NCI-H226 (cell line): Measurements from ENCODE around the gene ATF4.
A peak's percentile ranks its signal among the peaks of the same experiment; 100 is the strongest.

Experiments used
- DNase-seq: peaks from one replicate; pipeline ENCODE4 v3.0.0-alpha.2; 2015

The ATF4 gene

DNA sequence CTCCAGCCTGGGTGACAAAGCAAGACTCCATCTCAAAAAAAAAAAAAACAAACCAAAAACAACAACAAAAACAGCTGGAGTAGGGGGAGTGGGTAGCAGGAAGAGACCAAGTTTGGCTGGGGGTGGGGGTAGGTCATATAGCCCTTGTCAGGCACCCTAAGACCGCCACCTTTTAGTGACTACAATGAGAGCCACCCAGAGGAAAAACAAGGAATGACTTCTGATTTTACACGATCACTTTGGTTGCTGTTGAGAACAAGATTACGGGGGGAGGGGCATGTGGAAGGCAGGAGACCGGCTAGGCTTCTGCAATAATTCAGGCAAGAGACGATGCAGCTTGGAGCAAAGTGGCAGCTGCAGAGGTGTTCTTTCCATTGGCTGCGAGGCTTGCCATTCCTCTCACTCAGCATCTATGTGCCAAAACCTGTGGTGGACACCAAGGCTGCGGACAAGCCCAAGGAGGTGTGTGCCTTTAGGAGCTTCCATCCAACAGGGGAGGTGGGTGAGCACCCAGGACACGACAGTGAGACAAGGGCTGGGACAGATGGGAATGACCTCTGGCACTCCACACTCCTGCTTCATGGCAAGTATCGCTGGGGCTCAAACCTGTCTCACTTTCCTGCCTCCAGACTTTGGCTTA, 10.4 kb downstream of the ATF4 start:
- no peak for DNase-seq

DNA sequence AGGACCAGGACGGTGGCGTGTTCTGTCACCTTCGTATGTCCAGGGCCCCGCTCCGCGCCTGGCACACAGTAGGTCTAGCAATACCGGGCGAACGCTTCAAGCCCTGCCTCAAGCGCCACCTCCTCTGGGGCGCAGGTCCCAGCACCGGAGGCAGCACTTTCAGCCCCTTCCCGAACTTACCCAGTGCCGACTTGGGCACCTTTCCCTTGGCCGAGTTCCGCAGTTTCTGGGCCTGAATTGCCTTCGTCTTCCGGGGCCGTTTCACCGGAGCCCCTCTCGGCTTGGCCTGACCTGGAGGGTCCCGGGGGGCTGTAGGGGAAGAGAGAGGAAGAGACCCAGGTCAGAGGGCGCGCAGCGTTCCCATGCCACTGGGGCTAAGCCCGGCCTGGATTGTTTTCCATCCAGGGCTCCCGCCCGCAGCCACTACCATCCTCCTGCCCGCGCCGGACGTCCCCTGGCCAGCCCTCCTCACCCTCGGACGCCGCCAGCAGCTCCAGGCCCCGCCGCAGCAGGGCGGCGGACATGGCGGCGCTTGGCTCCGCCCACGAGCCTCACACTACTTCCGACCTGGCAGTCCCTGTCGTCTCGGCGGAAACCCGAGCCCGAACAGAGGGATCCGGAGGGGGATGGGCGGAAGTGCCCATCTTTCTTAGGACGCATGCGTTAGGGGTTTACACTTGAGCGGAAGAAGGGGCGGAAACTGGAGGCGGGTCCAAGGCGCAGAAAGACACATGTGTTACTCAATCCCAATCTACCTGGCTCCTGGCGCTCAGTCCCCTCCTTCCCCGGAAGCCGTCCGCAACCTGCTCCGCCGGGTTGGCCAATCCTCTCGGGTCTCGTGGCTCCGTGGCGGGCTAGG, 12.1 kb downstream of the ATF4 start, which contains the start of gene RPS19BP1:
TSS of gene RPS19BP1 (minus strand) at position 534 of the 859 bp plus-strand sequence. CDS start at position 524, 10 bp downstream.
- DNase-seq: peak; percentile 91

DNA sequence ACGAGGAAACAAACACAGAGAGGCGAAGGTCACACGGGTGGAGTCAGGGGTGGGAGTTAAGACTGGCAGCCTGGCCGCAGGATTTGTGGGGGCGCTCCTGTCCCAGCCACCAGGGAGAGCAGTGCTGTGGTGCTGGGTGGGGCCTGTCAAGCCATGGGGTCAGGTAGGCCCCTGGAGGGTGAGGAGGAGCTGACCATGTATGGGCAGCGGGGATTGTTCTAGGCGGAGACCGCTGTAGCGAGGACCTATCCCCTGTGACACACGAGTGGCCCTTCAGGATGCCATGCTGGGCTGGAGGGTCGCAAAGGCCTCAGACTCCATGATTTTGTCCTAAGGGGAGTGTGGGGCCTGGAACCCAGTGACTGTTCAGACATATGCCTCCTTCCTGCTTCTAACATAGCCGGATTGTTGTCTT, 13.7 kb downstream of the ATF4 start:
- no peak for DNase-seq

DNA sequence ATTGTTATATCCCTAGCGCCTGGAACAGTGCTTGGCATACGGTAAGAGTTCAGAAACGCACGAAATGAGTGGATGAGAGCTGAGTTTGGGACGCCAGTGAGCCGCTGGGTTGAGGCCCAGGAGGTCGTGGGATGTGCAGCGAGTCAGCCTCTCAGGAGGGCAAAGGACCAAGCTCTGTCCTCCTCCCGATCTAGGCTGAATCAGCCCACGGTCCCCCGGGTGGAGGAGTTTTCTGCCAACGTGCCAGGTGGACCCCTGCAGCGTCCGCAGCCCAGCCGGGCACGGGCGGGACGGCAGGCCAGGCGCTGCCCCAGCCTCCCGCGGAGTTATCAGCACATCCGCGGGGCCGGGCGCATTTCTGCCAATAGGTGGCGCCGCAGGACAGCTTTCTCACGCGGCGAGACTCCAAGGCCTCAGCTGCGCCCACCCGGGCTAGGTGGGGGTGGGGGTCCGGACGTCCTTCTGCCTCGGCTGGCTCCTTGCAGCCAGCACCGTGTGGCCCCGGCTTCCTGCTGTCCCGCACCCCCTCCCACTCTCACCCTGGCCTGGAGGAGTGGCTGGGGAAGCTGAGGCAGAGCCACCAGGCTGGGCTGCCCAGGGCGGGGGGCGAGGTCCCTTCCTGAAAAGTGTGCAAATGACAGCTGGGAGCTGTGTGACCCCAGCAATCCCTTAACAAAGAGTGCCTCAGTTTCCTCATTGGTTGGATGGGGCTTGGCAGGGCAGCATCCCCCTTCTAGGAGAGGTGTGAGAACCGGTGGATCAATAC, 14.4 kb downstream of the ATF4 start:
- DNase-seq: peak; percentile 24

DNA sequence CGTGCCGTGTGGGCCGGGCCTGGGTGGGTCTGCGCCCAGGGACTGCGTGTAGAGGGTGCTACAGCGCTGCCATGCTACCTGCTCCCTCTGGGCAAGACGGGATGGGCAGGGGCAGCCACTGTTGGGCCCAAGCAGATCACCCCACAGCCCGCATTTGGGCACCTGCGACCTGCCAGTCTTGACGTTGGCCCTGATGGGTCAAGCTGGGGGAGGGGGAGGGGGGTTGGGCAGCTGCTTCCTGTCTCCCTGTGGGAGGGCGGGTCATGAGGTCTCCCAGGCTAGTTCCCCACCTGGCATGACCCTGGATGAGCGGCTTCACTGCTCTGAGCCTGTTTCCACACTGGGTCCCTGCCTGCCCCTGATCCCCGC, 15.0 kb downstream of the ATF4 start:
- no peak for DNase-seq

DNA sequence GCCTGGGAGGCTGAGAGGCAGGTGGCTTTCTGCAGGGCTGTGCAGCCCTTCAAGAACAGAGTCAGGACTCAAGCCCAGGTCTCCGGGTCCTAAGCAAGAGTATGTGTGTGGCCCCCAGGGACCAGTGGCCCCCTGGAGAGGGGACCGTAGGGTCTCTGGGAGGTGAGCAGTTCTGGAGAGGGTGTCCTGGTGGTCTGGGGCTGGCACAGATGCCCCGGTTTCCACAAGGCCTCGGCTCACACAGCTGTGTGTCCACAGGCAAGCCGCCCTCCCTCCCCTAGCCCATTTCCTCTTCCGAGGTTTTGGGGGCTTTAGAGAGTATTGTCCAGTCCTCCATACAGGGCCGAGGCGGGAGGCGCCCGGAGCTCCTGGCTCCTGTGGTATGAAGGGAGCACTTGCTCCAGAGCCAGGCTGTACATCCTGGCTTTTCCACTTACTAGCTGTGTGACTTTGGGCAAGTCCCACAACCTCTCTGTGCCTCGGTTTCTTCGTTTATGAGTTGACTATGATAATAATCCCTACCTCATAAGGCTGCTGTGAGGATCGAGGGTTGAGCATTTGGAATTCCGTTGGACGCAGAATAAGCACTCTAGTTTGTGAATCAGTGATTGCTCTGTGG, 15.6 kb downstream of the ATF4 start:
- no peak for DNase-seq

DNA sequence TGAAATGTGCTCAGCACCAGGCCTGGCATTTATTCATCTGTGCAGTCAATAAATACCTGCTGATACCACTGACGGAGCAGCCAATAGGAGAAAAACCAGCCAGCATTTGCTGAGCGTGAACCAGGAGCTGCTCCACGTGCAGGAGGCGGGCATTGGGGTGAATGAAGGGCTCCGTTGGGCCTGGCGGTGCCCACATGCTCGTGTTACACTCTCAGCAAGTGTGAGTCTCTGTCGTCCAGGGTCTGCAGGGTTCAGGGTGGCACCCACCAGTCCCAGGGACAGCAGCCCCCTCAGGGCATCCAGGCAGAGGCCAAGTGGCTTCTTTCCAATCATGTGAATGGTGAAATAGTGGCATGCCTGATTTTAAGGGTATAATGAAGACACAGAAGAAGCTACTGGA, 16.3 kb downstream of the ATF4 start:
- no peak for DNase-seq

DNA sequence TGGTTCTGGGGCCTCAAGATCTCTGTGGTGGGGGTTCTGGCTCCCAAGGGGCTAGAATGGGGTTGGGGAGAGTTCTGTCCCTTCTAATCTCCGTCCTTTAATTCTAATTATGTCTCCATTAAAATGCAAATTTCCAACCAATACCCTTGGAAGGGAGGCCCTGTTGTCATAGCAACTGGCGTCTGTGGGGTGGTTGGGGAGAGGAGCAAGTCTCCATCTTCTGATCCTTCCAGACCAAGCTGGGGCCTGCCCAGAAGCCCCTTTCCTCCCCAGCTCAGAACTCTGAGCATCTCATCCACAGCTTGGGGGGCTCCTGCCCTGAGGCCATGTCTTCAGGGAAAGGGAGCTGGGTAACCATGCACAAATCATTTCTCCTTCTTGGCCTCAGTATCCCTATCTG, 17.6 kb downstream of the ATF4 start:
- DNase-seq: no peak

DNA sequence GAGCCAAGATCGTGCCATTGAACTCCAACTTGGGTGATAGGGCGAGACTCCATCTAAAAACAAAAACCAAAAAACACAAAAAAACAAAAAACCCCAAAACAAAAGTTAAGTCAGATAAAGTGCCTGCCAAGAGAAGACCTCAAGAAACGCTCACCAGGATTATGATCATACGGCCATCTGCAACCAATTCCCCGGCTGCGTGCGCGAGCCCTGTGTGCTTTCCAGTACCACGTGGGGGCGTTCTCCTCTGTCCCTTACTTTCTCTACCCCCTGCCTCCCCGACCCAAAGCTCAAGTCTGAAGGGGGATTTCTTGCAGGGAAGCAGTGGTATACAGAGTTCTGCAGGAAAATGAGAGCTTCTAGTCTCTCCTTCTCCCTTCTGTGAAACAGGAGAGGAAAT, 22.7 kb downstream of the ATF4 start:
- no peak for DNase-seq

DNA sequence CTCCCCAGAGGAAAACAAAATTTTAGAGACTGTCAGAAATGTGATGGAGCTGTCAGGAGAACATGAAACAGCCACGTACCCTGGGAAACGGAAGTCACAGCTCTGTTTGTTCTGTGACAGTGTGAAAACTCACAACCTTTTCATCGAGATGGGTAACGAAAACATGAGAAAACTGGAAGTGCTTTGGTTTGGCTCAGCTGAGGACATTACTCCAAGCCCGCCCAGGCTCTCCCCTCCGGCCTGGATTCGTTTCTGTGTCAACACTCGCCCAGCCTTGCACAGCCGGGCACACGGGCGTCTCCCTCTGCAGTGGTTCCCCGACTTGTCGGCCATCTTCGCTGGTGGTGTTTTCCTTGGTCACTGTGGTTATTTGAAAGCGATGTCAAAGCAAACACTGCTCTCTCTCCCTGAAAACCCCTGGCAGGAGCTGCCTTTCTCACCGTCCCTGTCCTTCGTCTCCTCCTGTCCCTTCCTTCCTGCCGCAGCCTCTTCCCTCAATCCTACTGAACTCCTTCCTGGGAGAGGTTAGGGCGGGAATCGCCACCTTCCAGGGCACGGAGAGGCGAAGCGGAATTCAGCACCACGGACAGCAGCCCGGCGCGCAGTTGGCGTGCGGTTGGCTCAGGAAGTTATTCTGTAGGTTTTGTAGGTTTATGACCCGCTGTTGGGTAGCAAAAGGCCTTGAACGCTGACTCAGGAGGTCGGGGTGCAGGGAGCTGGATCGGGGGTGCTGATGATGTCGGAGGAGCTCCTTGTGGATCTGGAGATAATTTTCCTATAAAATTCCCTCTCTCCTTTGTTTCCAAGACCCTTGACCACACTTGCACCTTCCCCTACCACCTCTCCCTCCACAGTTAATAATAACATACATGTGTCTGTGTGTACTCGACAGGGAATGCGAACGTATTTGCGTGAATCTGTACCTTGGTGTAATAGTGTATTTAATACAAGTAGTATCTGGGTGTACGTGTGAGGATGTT, 25.3 kb downstream of the ATF4 start:
- DNase-seq: peak; percentile 40

DNA sequence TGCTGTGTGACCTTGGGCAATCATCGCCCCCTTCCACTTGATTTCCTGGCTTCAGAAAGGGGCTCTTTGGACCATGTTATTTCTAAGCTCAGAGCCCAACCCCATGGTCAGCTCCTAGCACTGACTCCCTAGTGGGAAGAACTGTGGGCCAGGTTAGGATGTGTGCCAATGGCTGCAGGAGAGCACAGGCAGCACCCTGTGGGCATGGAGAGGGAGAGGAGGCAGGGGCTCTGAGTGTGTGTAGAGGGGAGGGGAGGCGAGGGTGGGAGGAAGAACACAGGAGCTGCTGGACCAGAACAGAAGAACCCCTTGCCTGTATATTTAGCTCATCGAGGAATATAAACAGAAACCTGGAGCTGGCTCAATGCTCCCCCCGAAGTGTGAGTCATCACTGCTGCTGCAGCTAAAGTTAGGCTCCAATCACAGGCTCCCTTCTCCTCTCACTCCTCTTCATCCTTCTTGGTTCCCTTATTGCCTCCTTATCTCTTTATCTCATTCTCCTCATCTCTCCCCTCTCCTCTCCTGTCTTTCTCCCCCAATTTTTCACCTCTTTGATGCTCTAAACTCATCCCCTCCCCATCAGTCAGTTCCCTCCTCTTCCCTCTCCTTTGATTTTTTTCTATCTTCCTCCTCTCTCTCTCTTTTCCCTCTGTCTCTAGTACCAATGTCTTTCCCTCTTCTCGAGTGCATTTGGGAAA, 26.7 kb downstream of the ATF4 start:
- DNase-seq: no peak

DNA sequence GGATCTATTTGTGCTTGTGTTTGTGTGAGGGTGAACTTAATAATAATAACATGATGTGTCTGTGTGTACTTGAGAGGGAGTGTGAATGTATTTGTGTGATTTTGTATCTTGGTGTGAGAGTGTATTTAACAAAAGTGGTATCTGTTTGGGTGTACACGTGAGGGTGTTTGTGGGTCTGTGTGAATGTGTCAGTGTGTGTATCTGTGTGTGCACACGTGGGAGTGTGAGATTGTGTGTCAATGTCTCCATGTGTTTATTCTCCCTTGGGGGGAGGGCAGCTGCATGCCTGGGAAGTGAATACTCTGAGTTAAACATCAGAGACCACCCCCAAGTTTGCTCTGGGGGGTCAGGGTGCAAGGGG, 27.2 kb downstream of the ATF4 start:
- no peak for DNase-seq

DNA sequence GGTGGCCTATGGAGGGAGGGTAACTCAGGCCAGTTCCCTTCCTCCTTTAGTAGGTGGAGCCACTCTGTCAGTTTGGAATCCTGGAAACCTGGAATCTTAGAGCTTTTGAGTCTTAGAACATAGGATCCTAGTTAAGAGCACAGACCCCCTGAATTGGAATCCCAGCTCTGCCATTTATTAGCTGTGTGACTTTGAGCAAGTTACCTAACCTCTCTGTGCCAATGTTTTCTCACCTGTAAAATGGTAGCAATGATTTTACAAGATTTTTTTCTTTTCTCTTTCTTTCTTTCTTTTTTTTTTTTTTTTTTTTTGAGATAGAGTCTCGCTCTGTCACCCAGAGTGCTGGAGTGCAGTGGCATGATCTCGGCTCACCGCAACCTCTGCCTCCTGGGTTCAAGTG, 33.1 kb downstream of the ATF4 start:
- no peak for DNase-seq

DNA sequence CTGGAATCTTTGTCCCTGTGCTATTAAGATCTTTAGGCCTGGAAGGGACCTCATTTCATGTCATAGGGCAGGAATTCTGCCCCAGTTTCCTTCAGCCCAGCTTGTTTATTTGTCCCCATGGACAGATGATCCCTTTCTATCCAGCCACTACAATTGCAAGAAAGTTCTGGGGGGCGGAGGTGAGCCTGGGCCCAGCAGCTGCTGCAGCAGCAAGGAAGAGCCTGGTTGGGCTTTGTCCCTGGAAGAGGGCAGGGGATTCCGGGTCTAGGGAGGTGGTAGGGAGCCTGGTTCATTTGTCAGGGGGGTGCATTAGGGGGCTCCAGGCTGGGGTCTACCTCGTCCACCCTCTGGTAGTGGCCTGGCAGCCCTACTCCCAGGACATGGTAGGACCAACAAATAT, 33.8 kb downstream of the ATF4 start:
- DNase-seq: no peak

DNA sequence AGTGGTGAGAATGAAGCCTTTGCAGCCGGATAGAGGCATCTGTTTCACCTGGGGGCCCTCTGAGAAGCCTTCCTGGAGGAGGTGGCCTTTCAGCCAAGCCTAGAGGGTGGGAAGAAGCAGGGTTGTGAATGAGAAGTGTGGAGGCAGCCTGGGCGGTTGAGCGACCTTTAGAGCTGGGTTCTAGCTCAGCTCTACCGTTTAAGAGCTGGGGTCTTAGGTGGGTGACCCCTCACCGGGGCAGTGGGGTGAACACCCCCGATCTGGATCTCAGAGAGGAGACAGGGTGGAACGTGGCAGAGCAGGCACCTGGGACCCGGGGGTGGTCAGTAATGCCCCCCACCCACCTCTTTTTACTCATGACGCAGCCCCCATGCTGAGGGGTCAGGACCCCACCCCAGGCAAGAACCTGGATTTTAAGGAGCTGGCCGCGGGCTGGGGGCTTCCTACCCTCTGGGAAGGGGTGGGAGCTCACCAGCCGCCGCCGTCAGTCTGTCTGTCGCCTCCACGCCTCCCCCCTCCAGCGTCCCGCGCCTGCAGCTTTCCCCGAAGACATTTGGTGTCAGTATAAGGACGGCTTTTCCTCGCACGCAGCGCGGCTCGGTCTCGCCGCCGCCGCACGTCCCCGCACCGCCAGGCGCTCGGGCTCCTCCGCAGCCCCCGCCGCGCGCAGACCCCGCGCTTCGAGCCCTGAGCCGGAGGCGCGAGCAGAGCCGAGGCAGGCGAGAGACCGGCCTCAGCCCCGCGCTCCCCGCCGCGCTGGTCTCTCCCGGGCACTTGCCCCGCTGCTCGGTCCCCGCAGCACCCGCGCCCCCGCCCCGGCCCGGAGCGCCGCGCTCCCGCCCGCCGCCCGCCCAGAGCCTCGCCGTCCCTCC, 36.8 kb downstream of the ATF4 start:
- no peak for DNase-seq

DNA sequence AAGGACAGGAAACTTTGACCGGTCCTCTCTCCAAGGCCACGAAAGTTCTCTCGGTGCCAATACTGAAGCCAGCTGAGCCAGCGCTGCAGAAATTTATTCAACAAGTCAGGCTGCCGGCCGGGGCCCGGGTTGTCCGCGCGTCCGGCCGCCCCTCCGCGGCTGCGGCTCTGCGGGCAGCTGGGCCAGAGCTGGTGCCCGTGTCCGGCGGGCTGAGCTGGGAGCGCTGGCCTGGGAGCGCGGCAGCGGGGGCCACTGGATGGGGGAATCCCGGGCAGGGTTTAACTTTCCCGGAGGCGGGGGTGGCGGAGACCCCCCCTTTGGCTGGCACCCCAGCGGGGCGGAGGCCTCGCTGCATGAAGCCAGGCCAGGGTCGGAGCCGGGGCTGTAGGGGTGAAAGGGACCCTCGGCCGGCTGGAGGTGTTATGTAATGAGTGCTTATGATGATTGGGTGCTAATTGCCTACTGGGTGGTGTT, 37.9 kb downstream of the ATF4 start:
- no peak for DNase-seq

DNA sequence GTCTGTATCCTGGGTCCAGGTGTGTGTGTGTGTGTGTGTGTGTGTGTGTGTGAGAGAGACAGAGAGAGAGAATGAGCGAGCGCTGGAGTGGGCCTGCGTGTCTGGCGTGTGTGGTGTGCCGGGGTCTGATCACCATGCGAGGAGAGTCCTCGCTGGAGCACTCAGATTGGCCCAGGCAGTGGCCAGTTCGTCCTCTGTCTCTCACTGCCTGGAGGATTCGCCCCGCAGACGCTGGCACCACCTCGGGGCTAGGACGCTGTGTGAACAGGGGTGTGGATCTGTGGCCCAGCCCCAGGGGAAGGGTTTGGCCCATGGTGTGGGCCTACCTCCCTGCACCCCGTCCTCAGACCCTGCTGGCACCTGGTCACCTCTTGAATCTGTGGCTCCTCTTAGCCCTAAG, 38.6 kb downstream of the ATF4 start:
- no peak for DNase-seq

DNA sequence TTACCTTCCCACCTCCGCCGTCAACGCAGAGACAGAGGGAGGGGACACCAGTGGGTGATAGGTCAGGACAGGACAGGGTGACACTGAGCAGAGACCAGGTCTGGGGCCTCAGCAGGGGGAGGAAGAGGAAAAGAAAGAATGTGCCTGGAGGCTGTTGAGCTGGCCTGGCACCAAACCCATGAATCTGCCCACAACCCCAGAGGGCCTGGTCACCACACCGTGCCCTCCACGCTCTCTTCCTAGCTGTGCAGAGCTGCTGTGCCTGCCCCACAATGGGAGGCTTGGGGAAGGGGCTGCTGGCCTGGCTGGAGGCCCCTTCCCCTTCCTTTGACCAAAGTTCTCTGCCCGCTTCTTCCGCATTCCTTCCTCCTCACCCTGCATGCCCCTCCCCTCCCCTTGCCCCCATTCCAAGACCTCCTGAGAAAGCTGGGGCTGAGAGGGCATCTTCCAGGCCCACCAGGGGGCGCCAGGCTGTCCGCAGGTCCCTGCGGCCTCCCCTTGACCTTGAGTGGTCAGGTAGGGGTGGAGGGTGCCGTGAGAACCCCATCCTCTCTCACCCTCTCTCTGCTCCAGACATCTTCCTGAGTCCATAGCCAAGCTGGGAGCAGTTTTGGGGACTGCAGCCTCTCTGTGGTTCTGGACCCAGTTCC, 39.2 kb downstream of the ATF4 start:
- DNase-seq: no peak

DNA sequence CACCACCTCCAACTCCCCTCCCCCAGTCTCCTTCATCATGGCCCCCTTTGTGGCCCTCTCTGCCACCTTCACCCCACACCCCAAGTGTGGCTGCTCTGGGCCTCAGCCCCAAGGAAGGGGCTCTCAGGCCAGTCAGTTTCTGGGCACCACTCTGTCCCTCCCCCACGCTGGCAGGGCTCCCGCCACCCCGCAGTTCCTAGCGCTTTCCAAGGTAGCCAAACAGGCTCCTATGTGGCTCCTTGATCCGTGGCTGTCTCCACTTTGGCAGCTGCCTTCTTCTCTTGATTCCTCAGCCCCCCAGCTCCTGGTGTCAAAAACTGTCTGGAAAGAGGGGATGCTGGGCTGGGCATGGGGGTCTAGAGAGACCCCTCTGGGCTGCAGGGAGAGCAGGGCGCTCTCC, 39.8 kb downstream of the ATF4 start:
- DNase-seq: no peak
